ENCODE measurements around the gene PTGES.

DNA sequence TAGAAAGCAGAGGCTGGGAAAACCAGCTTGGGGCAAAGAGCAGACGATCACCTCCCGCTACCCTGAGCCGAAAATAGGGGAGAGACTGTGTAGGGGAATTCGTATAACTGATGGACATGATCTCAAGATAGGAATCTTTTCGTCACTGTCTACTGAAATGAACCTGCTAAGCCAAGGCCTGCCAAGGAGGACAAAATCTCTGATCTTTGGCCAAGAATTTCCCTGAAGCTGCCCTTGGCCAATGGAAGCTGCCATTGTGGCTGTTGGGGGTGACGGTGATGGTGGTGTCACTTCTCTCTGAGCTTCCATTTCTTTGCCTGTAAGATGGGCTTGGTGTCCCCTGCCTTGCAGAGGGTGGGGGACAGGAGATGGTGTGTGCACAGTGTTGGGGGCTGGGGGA lies 3.3 kb upstream of the PTGES start:
- TF ChIP-seq, protein P1, sequence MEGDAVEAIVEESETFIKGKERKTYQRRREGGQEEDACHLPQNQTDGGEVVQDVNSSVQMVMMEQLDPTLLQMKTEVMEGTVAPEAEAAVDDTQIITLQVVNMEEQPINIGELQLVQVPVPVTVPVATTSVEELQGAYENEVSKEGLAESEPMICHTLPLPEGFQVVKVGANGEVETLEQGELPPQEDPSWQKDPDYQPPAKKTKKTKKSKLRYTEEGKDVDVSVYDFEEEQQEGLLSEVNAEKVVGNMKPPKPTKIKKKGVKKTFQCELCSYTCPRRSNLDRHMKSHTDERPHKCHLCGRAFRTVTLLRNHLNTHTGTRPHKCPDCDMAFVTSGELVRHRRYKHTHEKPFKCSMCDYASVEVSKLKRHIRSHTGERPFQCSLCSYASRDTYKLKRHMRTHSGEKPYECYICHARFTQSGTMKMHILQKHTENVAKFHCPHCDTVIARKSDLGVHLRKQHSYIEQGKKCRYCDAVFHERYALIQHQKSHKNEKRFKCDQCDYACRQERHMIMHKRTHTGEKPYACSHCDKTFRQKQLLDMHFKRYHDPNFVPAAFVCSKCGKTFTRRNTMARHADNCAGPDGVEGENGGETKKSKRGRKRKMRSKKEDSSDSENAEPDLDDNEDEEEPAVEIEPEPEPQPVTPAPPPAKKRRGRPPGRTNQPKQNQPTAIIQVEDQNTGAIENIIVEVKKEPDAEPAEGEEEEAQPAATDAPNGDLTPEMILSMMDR (IDR thresholded peaks at IDR 0.05) = no peak
- no peak for TF ChIP-seq POLR2A (IDR thresholded peaks at IDR 0.05)
- TF ChIP-seq EP300 (IDR thresholded peaks at IDR 0.05) = no peak
- TF ChIP-seq POLR2AphosphoS5 (IDR thresholded peaks at IDR 0.05) = no peak

All from sigmoid colon (tissue), 4 donors.